Brain microvascular endothelial cell (primary cell): ENCODE results near the gene UGP2.

ENCODE experiments used
- DNase-seq: peaks from one replicate; pipeline ENCODE4 v3.0.0-alpha.2; 2020
- H3K27ac ChIP-seq: fragments of 250-450 bp; sonication (Bioruptor Pico); 2 replicates; pipeline ENCODE4 v1.5.1; 2020; ENCODE audit warnings: mild to moderate bottlenecking, moderate library complexity
- H3K27me3 ChIP-seq: fragments of 250-450 bp; sonication (Bioruptor Pico); replicated peaks from 2 replicates; pipeline ENCODE4 v1.5.1; 2020; ENCODE audit warnings: mild to moderate bottlenecking
- H3K36me3 ChIP-seq: fragments of 250-450 bp; sonication (Bioruptor Pico); replicated peaks from 2 replicates; pipeline ENCODE4 v1.5.1; 2020; ENCODE audit warnings: mild to moderate bottlenecking
- H3K4me3 ChIP-seq: 2 replicates; pipeline ENCODE4 v1.5.1; 2011; ENCODE audit warnings: low read depth, mild to moderate bottlenecking, control low read depth, low read length, moderate library complexity
- CTCF ChIP-seq: IDR thresholded peaks from 2 replicates; pipeline ENCODE4 v1.5.1; 2011; ENCODE audit warnings: low read depth, mild to moderate bottlenecking, moderate library complexity, low read length, control low read depth, inconsistent platforms; ENCODE audit errors: missing control alignments
- in situ Hi-C: cut with HindIII; loops from 2 replicates; pipeline ENCODE4 v1.10.0; 2017; ENCODE audit warnings: low sequenced_read_pairs, low pct_ligation_motif_present

The UGP2 gene

GRCh38 chr2:63872571-63873328, 31.1 kb downstream of the UGP2 start:
- Histone ChIP-seq H3K27me3 (no peaks in the 10 kb centered on the region), H3K27ac (no peak overlapping the region), H3K36me3 (peaks cover 10% of the 10 kb centered on the region), H3K4me3 (no peak overlapping the region)
- DNase-seq = no peak
- no peak for TF ChIP-seq CTCF
- in situ Hi-C loops = no loop called here

- in situ Hi-C loops = no loop called here
- no peak for TF ChIP-seq CTCF
- DNase-seq = no peak
- H3K27me3 ChIP-seq = no peaks in the 10 kb centered on the region
- no peak overlapping the region for H3K4me3 ChIP-seq
- no peak overlapping the region for H3K27ac ChIP-seq
- H3K36me3 ChIP-seq = peaks cover 10% of the 10 kb centered on the region
Measured at GRCh38 chr2:63874204-63875130, 32.8 kb downstream of the UGP2 start.

GRCh38 chr2:63875131-63875527, 33.4 kb downstream of the UGP2 start:
- no peak overlapping the region for H3K27ac ChIP-seq
- no peaks in the 10 kb centered on the region for H3K27me3 ChIP-seq
- in situ Hi-C loops = no loop called here
- H3K36me3 ChIP-seq = peaks cover 10% of the 10 kb centered on the region
- DNase-seq = no peak
- no peak for TF ChIP-seq CTCF
- no peak overlapping the region for H3K4me3 ChIP-seq

- TF ChIP-seq CTCF = no peak
- H3K36me3 ChIP-seq = peaks cover 10% of the 10 kb centered on the region
- DNase-seq = no peak
- no peak overlapping the region for H3K4me3 ChIP-seq
- no peak overlapping the region for H3K27ac ChIP-seq
- in situ Hi-C loops = no loop called here
- H3K27me3 ChIP-seq = no peaks in the 10 kb centered on the region
Measured at GRCh38 chr2:63875559-63876245, 34.0 kb downstream of the UGP2 start.

GRCh38 chr2:63876311-63876710, 34.6 kb downstream of the UGP2 start:
- peaks cover 12% of the 10 kb centered on the region for H3K36me3 ChIP-seq
- no peak for TF ChIP-seq CTCF
- DNase-seq = no peak
- no peaks in the 10 kb centered on the region for H3K27me3 ChIP-seq
- in situ Hi-C loops = no loop called here
- no peak overlapping the region for H3K27ac ChIP-seq
- H3K4me3 ChIP-seq = no peak overlapping the region
